GM10248 (cell line): Measurements from ENCODE around the gene CEP104.

Experiments
- CTCF ChIA-PET: fragments of 300-600 bp; sonication (Branson Sonifier 250); formaldehyde crosslinking; extraction: SDS; loops from one replicate; lab custom pipeline; 2021; ENCODE audit warnings: antibody characterized with exemption; lab: Yijun Ruan, JAX
- POLR2A ChIA-PET: fragments of 350-650 bp; sonication (Branson Sonifier 250); formaldehyde crosslinking; extraction: SDS; loops from one replicate; lab custom pipeline; 2020; ENCODE audit warnings: antibody characterized with exemption; lab: Yijun Ruan, JAX
- DNase-seq: peaks from one replicate; pipeline ENCODE4 v3.0.0; 2012; ENCODE audit errors: extremely low spot score
- TF ChIP-seq, protein P1 (sequence below): IDR thresholded peaks from 2 replicates; pipeline ENCODE4 v1.5.1; 2012; ENCODE audit warnings: mild to moderate bottlenecking, low read depth; ENCODE audit errors: extremely low read depth, missing control alignments, control extremely low read depth

Gene CEP104

DNA sequence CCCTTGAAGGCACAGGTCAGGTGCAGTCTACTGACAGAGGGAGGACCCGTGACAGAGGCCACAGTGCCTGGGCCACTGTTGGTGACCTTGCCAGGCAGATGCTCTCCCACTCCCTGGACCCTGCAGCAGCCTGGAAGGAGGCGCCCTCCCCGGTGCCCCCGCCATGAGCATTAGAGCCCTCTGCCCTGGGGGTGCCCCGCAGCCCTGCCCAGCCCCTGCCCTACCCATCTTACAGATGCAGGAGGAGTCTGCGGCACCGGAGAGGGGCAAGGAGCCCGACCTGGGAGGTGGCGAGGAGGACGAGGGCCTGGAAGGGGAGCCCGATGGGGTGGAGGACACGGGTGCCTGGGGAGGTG is 94.2 kb downstream of the CEP104 start:
- TF ChIP-seq, protein P1, sequence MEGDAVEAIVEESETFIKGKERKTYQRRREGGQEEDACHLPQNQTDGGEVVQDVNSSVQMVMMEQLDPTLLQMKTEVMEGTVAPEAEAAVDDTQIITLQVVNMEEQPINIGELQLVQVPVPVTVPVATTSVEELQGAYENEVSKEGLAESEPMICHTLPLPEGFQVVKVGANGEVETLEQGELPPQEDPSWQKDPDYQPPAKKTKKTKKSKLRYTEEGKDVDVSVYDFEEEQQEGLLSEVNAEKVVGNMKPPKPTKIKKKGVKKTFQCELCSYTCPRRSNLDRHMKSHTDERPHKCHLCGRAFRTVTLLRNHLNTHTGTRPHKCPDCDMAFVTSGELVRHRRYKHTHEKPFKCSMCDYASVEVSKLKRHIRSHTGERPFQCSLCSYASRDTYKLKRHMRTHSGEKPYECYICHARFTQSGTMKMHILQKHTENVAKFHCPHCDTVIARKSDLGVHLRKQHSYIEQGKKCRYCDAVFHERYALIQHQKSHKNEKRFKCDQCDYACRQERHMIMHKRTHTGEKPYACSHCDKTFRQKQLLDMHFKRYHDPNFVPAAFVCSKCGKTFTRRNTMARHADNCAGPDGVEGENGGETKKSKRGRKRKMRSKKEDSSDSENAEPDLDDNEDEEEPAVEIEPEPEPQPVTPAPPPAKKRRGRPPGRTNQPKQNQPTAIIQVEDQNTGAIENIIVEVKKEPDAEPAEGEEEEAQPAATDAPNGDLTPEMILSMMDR: no peak
- ChIA-PET CTCF (no interaction called here), POLR2A (no interaction called here)
- no peak for DNase-seq

DNA sequence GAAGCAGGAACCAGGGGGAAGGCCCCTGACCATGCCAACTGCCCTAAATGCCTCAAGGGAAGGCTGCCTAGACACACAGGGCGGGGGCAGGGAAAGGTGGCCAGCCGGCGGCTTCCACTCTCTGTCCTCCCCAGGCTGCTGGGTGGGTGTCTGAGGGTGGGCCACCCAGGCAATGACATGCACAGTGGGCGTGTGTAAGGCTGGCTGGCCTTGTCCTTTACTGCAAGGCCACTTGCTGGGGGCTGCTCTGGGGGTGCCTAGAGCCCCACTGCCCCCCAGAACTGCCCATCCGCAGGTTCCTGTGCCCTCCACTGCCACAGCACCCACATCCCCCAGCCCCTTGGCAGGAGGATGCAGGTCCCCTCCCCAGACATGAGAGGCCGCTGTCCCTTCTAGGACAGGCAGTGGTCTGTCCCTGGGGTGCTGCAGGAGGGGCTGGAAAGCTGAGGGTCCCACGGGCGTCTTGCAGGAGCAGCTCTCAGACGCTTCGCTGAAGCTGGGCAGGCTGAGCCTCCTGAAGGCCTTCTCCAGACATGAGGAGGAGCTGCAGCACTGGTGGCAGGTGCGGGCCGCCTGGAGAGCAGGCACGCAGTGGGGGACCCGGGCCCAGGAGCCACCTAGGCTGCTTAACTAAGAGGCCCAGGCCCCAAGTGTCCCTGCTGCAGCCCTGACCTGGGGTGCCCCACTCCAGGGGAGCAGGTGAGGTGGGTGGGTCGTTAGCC is 94.7 kb downstream of the CEP104 start:
- no peak for DNase-seq
- CTCF ChIA-PET: interaction anchor here (1.1 kb wide), 1 partner anchor 13 kb away, joined by 4 read pairs; no protein-coding TSS in a partner anchor
- TF ChIP-seq, protein P1: no peak
- POLR2A ChIA-PET: no interaction called here
